Progenitor cell of endocrine pancreas (in vitro differentiated cells): Measurements from ENCODE around the gene MAML3. TPM values are rescaled to one million over a fixed set of nuclear protein-coding genes. Genes with fewer than 3 reads are reported as not detected.

Source experiments
- DNase-seq: peaks from one replicate; pipeline ENCODE4 v3.0.0; 2021; ENCODE audit warnings: low spot score; ENCODE audit not compliant: unreplicated experiment
- H3K27ac Mint-ChIP-seq: 2 replicates; pipeline ENCODE4 v1.8.0; 2021; ENCODE audit warnings: mild to moderate bottlenecking, moderate library complexity, mixed read lengths
- H3K27me3 Mint-ChIP-seq: 2 replicates; pipeline ENCODE4 v1.8.0; 2021; ENCODE audit warnings: mixed read lengths
- H3K36me3 Mint-ChIP-seq: 2 replicates; pipeline ENCODE4 v1.8.0; 2022; ENCODE audit warnings: mixed read lengths; ENCODE audit not compliant: insufficient read depth
- H3K4me1 Mint-ChIP-seq: 2 replicates; pipeline ENCODE4 v1.8.0; 2021; ENCODE audit warnings: low read depth, mixed read lengths
- H3K4me3 Mint-ChIP-seq: 2 replicates; pipeline ENCODE4 v1.8.0; 2021; ENCODE audit warnings: low read depth, mild to moderate bottlenecking, moderate library complexity, mixed read lengths
- H3K9me3 Mint-ChIP-seq: 2 replicates; pipeline ENCODE4 v1.8.0; 2021; ENCODE audit warnings: low read depth, mixed read lengths
- CTCF ChIP-seq: fragments of 200-600 bp; sonication (generic); IDR thresholded peaks from one replicate; pipeline ENCODE4 v1.5.0; 2021; ENCODE audit warnings: antibody characterized with exemption, mild to moderate bottlenecking; ENCODE audit not compliant: unreplicated experiment
- total RNA-seq: library from RNA; stranded (reverse); gene quantifications from 2 replicates; pipeline ENCODE4 v1.2.1, GENCODE V29; 2021

Gene MAML3
- total RNA-seq, 1 donor from 2014 or later: 48.5 TPM

GRCh38 chr4:140081641-140082390 is 72.2 kb downstream of the MAML3 start:
- no peaks in the 10 kb centered on the region for H3K36me3 Mint-ChIP-seq
- no peak overlapping the region for H3K4me3 Mint-ChIP-seq
- H3K27me3 Mint-ChIP-seq: no peaks in the 10 kb centered on the region
- H3K27ac Mint-ChIP-seq: peak overlapping the region; percentile 21
- DNase-seq: no peak
- H3K4me1 Mint-ChIP-seq: peaks cover 58% of the 10 kb centered on the region
- no peaks in the 10 kb centered on the region for H3K9me3 Mint-ChIP-seq
- no peak for TF ChIP-seq CTCF

DNA sequence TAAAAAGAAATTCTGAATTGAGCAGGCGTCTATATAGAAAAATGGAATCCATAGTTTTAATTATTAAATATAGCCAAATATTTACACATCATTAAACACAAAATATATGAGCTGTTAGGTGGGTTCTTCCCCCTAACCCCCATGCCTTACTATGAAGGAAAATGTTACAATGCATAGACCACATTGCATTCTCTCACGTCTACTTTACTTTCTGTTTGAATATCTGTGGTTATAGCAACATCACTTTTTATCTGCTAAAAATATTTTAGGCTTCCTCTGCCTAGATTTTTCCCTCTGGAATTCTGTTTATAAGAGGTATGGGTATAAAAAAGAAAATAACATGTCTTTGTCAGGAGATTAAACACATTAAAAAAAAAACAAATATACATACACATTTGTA is 73.1 kb downstream of the MAML3 start:
- H3K27ac Mint-ChIP-seq: peak overlapping the region; percentile 21
- H3K36me3 Mint-ChIP-seq: no peaks in the 10 kb centered on the region
- H3K9me3 Mint-ChIP-seq: no peaks in the 10 kb centered on the region
- DNase-seq: no peak
- peaks cover 52% of the 10 kb centered on the region for H3K4me1 Mint-ChIP-seq
- H3K27me3 Mint-ChIP-seq: no peaks in the 10 kb centered on the region
- H3K4me3 Mint-ChIP-seq: no peak overlapping the region
- no peak for TF ChIP-seq CTCF

- no peak for TF ChIP-seq CTCF
- H3K9me3 Mint-ChIP-seq: no peaks in the 10 kb centered on the region
- no peaks in the 10 kb centered on the region for H3K27me3 Mint-ChIP-seq
- H3K4me1 Mint-ChIP-seq: peaks cover 34% of the 10 kb centered on the region
- H3K36me3 Mint-ChIP-seq: no peaks in the 10 kb centered on the region
- no peak for DNase-seq
- H3K27ac Mint-ChIP-seq: peak overlapping the region; percentile 95
- H3K4me3 Mint-ChIP-seq: no peak overlapping the region
These were observed 75.6 kb downstream of the MAML3 start for GRCh38 chr4:140078366-140078765.

GRCh38 chr4:140076307-140076706 is 77.7 kb downstream of the MAML3 start:
- Mint-ChIP-seq H3K4me1 (peaks cover 25% of the 10 kb centered on the region), H3K27ac (no peak overlapping the region), H3K27me3 (no peaks in the 10 kb centered on the region), H3K36me3 (no peaks in the 10 kb centered on the region), H3K4me3 (no peak overlapping the region), H3K9me3 (no peaks in the 10 kb centered on the region)
- DNase-seq: no peak
- TF ChIP-seq CTCF: no peak

- H3K4me1 Mint-ChIP-seq: peaks cover 23% of the 10 kb centered on the region
- H3K4me3 Mint-ChIP-seq: no peak overlapping the region
- no peak overlapping the region for H3K27ac Mint-ChIP-seq
- no peak for DNase-seq
- no peaks in the 10 kb centered on the region for H3K9me3 Mint-ChIP-seq
- TF ChIP-seq CTCF: no peak
- no peaks in the 10 kb centered on the region for H3K36me3 Mint-ChIP-seq
- no peaks in the 10 kb centered on the region for H3K27me3 Mint-ChIP-seq
These were observed 82.2 kb downstream of the MAML3 start for GRCh38 chr4:140071806-140072205.
